MCF 10A (cell line): ENCODE measurements around the gene DOCK9. TPM values are rescaled to one million over a fixed set of nuclear protein-coding genes. Genes with fewer than 3 reads are reported as not detected.

Experiments used
- BruUV-seq: library from RNA; stranded (reverse); fragments of 400-500 nt; replicated peaks from 2 replicates; lab custom pipeline; 2021; lab: Mats Ljungman, UMichigan
- CTCF ChIA-PET: fragments of 300-600 bp; sonication (Branson Sonifier 250); formaldehyde crosslinking; extraction: SDS; loops from one replicate; lab custom pipeline; 2021; ENCODE audit warnings: antibody characterized with exemption, inconsistent platforms; lab: Yijun Ruan, JAX
- POLR2A ChIA-PET: fragments of 300-600, 350-650 bp; sonication (Branson Sonifier 250); formaldehyde crosslinking; extraction: SDS; loops from one replicate; lab custom pipeline; 2020; ENCODE audit warnings: antibody characterized with exemption, inconsistent platforms; lab: Yijun Ruan, JAX
- DNase-seq: peaks from one replicate; pipeline ENCODE4 v3.0.0-alpha.2; 2018; ENCODE audit not compliant: unreplicated experiment
- H3K27ac Mint-ChIP-seq: one replicate; pipeline ENCODE4 v1.8.0; 2022; ENCODE audit warnings: mild to moderate bottlenecking, low read depth, mixed read lengths; ENCODE audit not compliant: unreplicated experiment
- H3K27me3 Mint-ChIP-seq: one replicate; pipeline ENCODE4 v1.8.0; 2022; ENCODE audit warnings: mixed read lengths; ENCODE audit not compliant: insufficient read depth, unreplicated experiment
- H3K36me3 Mint-ChIP-seq: one replicate; pipeline ENCODE4 v1.8.0; 2022; ENCODE audit warnings: mild to moderate bottlenecking, moderate library complexity, mixed read lengths; ENCODE audit not compliant: insufficient read depth, unreplicated experiment
- H3K4me1 Mint-ChIP-seq: one replicate; pipeline ENCODE4 v1.8.0; 2022; ENCODE audit warnings: mixed read lengths; ENCODE audit not compliant: insufficient read depth, unreplicated experiment
- H3K4me3 Mint-ChIP-seq: one replicate; pipeline ENCODE4 v1.8.0; 2022; ENCODE audit warnings: mild to moderate bottlenecking, moderate library complexity, mixed read lengths; ENCODE audit not compliant: unreplicated experiment
- H3K9me3 Mint-ChIP-seq: one replicate; pipeline ENCODE4 v1.8.0; 2022; ENCODE audit warnings: mixed read lengths; ENCODE audit not compliant: unreplicated experiment
- CTCF ChIP-seq: fragments of 200-600 bp; IDR thresholded peaks from one replicate; pipeline ENCODE4 v1.8.0; 2022; ENCODE audit warnings: antibody characterized with exemption, mild to moderate bottlenecking; ENCODE audit not compliant: unreplicated experiment
- intact Hi-C: fragments of 100-400 bp; cut with micrococcal nuclease; formaldehyde crosslinking; loops from 2 replicates; pipeline ENCODE4 v1.14.1; 2022
- total RNA-seq: library from RNA; stranded (reverse); gene quantifications from 2 replicates; pipeline ENCODE4 v1.2.3, GENCODE V29; 2022

Gene DOCK9
- total RNA-seq, 1 experiment from 2014 or later: 77.0 TPM

- H3K27me3 Mint-ChIP-seq: no peaks in the 10 kb centered on the region
- intact Hi-C loops: no loop called here
- H3K4me1 Mint-ChIP-seq: peaks cover 40% of the 10 kb centered on the region
- TF ChIP-seq CTCF: no peak
- POLR2A ChIA-PET: no interaction called here
- BruUV-seq: no TSS peak
- no peak for DNase-seq
- no peak overlapping the region for H3K4me3 Mint-ChIP-seq
- H3K9me3 Mint-ChIP-seq: no peaks in the 10 kb centered on the region
- H3K27ac Mint-ChIP-seq: peak overlapping the region; percentile 28
- CTCF ChIA-PET: no interaction called here
- H3K36me3 Mint-ChIP-seq: peaks cover 7% of the 10 kb centered on the region
Measured at GRCh38 chr13:99003186-99003585, 25.3 kb upstream of the DOCK9 start.

DNA sequence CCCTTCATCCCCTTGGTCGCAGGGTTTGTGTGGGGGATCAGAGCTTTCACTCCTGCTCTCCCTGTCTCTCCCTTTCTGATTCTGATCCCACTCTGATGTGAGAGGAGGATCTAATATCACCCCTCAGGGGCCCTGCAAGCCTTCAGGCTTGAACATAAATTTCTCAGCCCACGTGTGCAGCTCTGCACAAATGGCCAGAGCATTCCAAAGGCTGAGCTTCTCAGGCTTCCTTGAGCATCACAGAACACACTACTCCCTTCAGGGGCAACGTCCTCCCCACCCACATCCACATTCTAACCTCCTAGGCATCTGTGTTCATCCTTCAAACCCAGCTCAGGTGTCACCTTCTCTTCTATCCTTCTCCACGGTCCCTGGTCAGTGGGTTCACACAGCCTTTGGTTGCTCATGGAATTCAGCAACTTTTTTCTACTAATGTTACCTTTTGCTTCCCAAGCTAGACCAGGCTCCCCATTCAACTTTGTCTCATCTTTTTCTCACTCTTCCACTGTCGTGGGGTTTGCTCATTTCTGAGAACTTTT, 24.4 kb upstream of the DOCK9 start:
- intact Hi-C loops: no loop called here
- TF ChIP-seq CTCF: no peak
- ChIA-PET CTCF (interaction anchor here (0.6 to 0.7 kb wide), 2 partner anchors 15 to 267 kb away, joined by 3 read pairs; no protein-coding TSS in a partner anchor), POLR2A (no interaction called here)
- H3K9me3 Mint-ChIP-seq: no peaks in the 10 kb centered on the region
- peaks cover 7% of the 10 kb centered on the region for H3K36me3 Mint-ChIP-seq
- no peaks in the 10 kb centered on the region for H3K27me3 Mint-ChIP-seq
- no TSS peak for BruUV-seq
- H3K27ac Mint-ChIP-seq: no peak overlapping the region
- peaks cover 49% of the 10 kb centered on the region for H3K4me1 Mint-ChIP-seq
- no peak for DNase-seq
- H3K4me3 Mint-ChIP-seq: no peak overlapping the region

DNA sequence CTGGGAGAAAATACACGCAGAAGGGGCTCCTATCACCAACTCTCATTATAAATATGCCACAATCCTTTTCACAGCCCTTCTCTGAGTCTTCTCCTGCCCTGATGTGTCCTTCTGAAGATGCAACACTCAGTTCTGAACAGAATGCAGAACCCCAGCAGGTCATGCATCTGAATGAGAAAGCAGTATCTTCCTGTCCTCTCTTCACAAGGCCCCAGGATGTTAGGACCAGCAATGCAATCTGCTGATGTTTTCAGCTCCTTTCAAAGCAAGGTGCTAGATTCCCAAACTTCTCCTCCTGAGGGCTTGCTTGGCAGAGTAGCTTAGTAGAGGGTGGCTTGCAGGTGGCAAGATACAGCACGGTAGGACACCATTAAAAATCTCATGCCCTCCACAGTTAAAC, 22.3 kb upstream of the DOCK9 start:
- POLR2A ChIA-PET: interaction anchor here (1.1 kb wide), 1 partner anchor 17 kb away, joined by 3 read pairs; no protein-coding TSS in a partner anchor
- H3K9me3 Mint-ChIP-seq: no peaks in the 10 kb centered on the region
- no peak for TF ChIP-seq CTCF
- H3K27me3 Mint-ChIP-seq: no peaks in the 10 kb centered on the region
- intact Hi-C loops: no loop called here
- BruUV-seq: no TSS peak
- peaks cover 7% of the 10 kb centered on the region for H3K36me3 Mint-ChIP-seq
- peaks cover 55% of the 10 kb centered on the region for H3K4me1 Mint-ChIP-seq
- H3K4me3 Mint-ChIP-seq: no peak overlapping the region
- CTCF ChIA-PET: interaction anchor here (1.0 kb wide), 1 partner anchor 22 kb away, joined by 6 read pairs; no protein-coding TSS in a partner anchor
- no peak for DNase-seq
- H3K27ac Mint-ChIP-seq: no peak overlapping the region

GRCh38 chr13:98999639-98999952, 21.7 kb upstream of the DOCK9 start:
- POLR2A ChIA-PET: interaction anchor here (0.7 kb wide), 1 partner anchor 21 kb away, joined by 3 read pairs; no protein-coding TSS in a partner anchor
- intact Hi-C loops: no loop called here

More at GRCh38 chr13:98999639-98999952, 21.7 kb upstream of the DOCK9 start:
- H3K4me3 Mint-ChIP-seq: no peak overlapping the region
- peaks cover 51% of the 10 kb centered on the region for H3K4me1 Mint-ChIP-seq
- peaks cover 7% of the 10 kb centered on the region for H3K36me3 Mint-ChIP-seq
- no peak overlapping the region for H3K27ac Mint-ChIP-seq
- no peak for TF ChIP-seq CTCF
- DNase-seq: no peak
- BruUV-seq: no TSS peak
- H3K27me3 Mint-ChIP-seq: no peaks in the 10 kb centered on the region
- CTCF ChIA-PET: interaction anchor here (1.0 kb wide), 1 partner anchor 21 kb away, joined by 6 read pairs; no protein-coding TSS in a partner anchor
- no peaks in the 10 kb centered on the region for H3K9me3 Mint-ChIP-seq
